ENCODE measurements around the gene TCOF1. TPM values are rescaled to one million over a fixed set of nuclear protein-coding genes. Genes with fewer than 3 reads are reported as not detected.

Gene TCOF1, protein sequence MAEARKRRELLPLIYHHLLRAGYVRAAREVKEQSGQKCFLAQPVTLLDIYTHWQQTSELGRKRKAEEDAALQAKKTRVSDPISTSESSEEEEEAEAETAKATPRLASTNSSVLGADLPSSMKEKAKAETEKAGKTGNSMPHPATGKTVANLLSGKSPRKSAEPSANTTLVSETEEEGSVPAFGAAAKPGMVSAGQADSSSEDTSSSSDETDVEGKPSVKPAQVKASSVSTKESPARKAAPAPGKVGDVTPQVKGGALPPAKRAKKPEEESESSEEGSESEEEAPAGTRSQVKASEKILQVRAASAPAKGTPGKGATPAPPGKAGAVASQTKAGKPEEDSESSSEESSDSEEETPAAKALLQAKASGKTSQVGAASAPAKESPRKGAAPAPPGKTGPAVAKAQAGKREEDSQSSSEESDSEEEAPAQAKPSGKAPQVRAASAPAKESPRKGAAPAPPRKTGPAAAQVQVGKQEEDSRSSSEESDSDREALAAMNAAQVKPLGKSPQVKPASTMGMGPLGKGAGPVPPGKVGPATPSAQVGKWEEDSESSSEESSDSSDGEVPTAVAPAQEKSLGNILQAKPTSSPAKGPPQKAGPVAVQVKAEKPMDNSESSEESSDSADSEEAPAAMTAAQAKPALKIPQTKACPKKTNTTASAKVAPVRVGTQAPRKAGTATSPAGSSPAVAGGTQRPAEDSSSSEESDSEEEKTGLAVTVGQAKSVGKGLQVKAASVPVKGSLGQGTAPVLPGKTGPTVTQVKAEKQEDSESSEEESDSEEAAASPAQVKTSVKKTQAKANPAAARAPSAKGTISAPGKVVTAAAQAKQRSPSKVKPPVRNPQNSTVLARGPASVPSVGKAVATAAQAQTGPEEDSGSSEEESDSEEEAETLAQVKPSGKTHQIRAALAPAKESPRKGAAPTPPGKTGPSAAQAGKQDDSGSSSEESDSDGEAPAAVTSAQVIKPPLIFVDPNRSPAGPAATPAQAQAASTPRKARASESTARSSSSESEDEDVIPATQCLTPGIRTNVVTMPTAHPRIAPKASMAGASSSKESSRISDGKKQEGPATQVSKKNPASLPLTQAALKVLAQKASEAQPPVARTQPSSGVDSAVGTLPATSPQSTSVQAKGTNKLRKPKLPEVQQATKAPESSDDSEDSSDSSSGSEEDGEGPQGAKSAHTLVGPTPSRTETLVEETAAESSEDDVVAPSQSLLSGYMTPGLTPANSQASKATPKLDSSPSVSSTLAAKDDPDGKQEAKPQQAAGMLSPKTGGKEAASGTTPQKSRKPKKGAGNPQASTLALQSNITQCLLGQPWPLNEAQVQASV (N-terminal part only)
- 15.0 and 15.3 TPM in 2 replicates for total RNA-seq

DNA sequence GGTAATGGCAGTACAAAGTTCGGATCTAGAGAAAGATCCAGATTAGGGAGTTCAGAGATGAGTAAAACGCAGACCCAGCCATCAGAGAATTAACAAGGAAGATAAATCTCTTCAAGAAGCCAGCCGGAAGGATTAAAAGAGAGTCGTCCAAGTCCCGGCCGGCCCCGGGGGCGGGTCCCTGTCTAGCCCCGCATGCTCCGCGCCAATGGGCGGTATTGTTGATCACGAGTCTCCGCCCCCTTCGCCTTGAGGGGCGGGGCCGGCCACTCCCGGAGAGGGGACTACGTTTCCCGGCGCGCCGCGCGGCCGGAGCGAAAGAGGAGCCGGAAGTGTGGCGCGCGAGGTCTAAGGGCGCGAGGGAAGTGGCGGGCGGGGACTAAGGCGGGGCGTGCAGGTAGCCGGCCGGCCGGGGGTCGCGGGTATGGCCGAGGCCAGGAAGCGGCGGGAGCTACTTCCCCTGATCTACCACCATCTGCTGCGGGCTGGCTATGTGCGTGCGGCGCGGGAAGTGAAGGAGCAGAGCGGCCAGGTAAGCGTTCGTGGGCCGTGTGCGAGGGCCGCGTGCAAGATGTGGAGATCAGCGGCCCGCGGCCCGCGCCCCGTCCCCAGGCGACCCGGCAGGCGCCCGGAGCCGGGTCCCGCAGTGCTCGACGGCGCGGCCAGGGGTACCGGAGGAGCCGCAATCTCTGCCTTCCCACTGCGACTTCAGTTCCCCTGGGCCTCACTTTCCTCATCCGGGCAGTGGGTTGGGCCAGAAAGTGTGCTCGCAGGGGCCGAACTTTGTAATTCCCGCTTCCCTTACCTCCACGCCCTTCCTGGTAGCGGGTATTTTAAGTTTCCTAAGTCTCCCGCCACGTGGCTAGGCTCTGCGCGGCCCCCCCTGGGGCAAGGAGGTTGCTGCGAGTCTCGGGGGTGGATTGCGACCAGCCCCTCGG, at the start of gene TCOF1:
TCOF1 (plus strand) TSS at position 372 of the 935 bp plus-strand sequence; CDS start at position 422, 50 bp downstream.

DNA sequence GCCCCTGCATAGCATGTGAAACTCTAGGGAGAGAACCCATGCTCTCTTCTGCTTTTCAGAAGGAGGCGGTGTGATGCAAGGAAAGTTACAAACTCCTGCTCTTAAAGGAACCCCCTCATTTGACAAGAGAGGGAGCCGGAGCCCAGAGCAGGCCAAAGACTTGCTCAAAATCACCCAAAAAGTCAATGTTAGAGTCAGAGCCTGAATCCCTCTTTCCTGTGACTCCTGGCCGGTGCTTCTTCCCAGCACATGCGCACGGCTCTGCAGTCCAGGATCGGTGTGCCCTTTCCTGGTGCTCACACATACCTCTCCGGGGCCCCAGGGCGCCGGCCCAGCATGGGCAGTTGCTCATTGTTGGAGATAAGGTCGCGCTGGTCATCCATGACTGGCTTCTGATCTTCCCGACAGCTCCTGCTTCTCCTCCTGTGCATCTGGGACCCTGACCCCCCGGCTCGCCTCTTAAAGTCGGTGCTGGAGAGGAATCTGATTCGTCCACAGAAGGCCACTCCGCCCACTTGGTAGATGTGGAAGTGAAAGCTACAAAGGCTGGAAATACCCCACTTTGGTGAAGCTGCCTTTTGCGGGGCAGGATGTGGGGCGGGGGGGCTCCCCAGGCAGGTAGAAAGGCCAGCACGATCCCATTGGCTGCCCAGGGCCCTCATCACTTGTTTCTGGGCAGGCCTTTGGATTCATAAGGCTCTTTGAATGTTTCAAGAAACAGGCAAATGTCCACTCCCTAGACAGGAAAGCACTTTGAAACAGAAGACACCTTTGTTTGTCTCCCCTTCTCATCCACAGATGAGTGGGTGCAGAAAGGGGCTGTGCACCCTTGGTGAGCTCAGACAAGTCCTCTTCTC, 55.0 kb downstream of the TCOF1 start, which contains the start of gene CD74:
CD74 (minus strand) TSS at position 592 of the 857 bp plus-strand sequence; CDS start at position 431, 161 bp downstream.

Other genes with a start within 250 kb of the TCOF1 start
- gene PDGFRB, start 201.9 kb upstream of the TCOF1 start, total RNA-seq: 232 and 372 TPM in 2 replicates
- gene CDX1, start 190.9 kb upstream of the TCOF1 start, total RNA-seq: 0.12 and 0.60 TPM in 2 replicates
- gene SLC6A7, start 167.6 kb upstream of the TCOF1 start, total RNA-seq: not detected in 2 replicates
- gene CAMK2A, start 67.9 kb upstream of the TCOF1 start, total RNA-seq: not detected in 2 replicates
- gene ARSI, start 54.8 kb upstream of the TCOF1 start, total RNA-seq: 3.3 and 7.2 TPM in 2 replicates
- 0.47 and 3.2 TPM in 2 replicates for gene CD74, start 55.2 kb downstream of the TCOF1 start, total RNA-seq
- gene RPS14, start 92.0 kb downstream of the TCOF1 start, total RNA-seq: 3,625 and 4,446 TPM in 2 replicates
- gene NDST1, start 150.4 kb downstream of the TCOF1 start, total RNA-seq: 86.9 and 110 TPM in 2 replicates